GM10266 (cell line): Measurements from ENCODE around the gene PHF19.

ENCODE experiments used
- DNase-seq: peaks from one replicate; pipeline ENCODE4 v3.0.0; 2012; ENCODE audit errors: extremely low spot score
- TF ChIP-seq, protein P1 (sequence below): IDR thresholded peaks from 2 replicates; pipeline ENCODE4 v1.5.1; 2012; ENCODE audit warnings: mild to moderate bottlenecking, low read depth; ENCODE audit not compliant: control insufficient read depth, insufficient read depth; ENCODE audit errors: missing control alignments

PHF19 gene

DNA sequence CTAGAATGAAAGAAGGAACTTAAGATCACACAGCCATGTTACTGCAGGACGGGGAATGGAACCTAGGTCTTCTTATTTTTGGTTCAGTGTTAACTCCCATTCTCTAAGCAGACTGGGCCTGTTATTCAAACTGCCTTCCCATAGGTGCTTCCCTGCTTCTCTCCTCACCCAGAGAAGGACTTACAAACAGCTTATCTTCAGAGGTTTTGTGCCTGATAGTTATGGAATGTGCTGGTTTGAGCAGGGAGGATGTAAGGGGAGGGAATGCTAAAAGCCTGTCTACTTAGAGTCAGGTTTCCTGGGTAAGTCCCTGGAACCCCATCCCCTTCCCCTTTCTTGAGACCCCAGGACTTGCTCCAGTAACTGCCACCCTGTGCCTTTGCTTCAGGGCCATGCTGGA is 30.1 kb downstream of the PHF19 start:
- no peak for DNase-seq
- TF ChIP-seq, protein P1, sequence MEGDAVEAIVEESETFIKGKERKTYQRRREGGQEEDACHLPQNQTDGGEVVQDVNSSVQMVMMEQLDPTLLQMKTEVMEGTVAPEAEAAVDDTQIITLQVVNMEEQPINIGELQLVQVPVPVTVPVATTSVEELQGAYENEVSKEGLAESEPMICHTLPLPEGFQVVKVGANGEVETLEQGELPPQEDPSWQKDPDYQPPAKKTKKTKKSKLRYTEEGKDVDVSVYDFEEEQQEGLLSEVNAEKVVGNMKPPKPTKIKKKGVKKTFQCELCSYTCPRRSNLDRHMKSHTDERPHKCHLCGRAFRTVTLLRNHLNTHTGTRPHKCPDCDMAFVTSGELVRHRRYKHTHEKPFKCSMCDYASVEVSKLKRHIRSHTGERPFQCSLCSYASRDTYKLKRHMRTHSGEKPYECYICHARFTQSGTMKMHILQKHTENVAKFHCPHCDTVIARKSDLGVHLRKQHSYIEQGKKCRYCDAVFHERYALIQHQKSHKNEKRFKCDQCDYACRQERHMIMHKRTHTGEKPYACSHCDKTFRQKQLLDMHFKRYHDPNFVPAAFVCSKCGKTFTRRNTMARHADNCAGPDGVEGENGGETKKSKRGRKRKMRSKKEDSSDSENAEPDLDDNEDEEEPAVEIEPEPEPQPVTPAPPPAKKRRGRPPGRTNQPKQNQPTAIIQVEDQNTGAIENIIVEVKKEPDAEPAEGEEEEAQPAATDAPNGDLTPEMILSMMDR = no peak

DNA sequence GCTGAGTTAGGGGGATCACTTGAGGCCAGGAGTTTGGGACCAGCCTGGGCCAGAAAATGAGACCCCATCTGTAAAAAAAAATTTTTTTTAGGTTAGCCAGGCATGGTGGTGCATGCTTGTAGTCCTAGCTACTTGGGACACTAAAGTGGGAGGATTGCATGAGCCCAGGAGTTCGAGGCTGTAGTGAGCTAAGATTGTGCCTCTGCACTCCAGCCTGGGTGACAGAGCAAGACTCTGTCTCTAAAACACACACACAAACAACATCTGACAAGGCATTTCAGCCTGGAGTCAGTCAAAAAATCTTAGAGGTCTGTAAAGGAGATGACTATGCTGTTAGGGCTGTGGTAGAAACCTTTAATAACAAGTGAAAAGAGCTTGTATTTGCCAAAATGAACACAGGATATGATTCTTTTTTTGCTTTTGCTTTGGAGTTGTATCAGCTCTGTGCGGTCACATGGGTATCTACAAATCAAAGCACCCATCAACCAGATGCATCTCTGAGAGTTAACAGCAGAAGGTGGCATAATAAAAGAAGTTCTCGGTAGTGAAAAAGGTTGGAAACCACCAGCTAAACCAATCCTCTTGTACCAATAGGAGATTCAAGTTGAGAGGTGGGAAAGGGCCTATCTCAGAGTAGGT is 30.6 kb downstream of the PHF19 start:
- TF ChIP-seq, protein P1 = no peak
- DNase-seq = no peak

DNA sequence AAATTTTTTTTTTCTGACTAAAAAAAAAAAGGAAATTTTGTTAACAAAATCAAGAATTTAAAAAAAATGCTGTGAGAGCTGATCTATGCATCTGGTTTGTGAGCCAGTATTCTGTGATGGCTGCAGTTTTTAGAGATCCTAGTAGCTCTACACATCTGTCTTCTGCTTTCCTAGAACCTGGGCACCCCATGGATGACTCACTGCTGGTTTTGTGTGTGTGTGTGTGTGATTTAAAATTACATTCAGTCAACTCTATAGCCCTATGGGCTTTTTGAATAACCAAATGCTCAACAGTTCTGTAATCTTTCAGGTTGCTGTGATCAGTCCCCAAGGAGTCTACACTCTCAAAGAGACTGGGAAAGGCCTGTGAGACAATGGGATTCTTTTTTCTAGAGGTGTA is 31.7 kb downstream of the PHF19 start:
- TF ChIP-seq, protein P1 = no peak
- DNase-seq = no peak

DNA sequence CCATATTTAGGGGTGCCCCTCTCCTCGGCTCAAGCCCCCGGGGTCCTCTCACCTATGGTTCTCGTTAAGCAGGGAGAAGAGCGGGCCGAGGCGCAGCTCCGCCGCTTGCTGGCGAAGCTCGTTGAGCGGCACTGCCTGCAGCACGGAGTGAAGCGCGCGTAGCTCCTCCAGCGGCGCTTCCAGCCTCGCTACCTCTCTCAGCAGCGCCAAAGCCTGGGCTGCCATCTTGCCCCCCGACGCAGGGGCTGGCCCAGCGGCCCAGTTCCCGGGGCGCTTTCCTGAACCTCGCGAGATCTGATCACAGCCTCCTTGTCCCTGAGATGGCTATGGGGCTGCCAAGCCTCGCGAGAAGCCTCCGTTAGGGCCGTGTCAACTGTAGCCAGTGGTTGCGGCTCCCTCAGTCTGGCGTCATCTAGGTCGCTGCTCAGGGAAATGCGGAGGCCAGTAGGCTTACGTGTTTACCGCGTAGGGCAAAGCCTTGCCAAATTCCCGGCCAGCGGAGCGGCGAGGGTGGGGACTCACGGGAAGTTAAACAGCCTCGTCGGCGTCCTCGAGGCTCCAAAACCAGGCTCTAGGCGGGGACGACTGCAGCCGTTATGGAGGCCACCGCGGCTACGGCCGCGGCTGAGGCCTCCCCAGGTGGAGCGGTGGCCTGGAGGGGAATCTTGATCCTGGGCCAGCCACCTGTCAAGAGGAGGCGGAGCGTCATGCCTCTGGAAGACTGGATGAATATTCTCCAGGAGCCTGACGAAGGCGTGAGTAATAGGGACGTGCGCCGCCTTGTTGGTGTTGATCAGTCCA is 34.1 kb downstream of the PHF19 start, which contains the start of gene PSMD5:
Gene PSMD5, minus strand, starts transcription at position 238 of the 801 bp plus-strand sequence. Its CDS starts 13 bp downstream, at position 225.
- peak; percentile 95 for DNase-seq
- TF ChIP-seq, protein P1 = no peak

DNA sequence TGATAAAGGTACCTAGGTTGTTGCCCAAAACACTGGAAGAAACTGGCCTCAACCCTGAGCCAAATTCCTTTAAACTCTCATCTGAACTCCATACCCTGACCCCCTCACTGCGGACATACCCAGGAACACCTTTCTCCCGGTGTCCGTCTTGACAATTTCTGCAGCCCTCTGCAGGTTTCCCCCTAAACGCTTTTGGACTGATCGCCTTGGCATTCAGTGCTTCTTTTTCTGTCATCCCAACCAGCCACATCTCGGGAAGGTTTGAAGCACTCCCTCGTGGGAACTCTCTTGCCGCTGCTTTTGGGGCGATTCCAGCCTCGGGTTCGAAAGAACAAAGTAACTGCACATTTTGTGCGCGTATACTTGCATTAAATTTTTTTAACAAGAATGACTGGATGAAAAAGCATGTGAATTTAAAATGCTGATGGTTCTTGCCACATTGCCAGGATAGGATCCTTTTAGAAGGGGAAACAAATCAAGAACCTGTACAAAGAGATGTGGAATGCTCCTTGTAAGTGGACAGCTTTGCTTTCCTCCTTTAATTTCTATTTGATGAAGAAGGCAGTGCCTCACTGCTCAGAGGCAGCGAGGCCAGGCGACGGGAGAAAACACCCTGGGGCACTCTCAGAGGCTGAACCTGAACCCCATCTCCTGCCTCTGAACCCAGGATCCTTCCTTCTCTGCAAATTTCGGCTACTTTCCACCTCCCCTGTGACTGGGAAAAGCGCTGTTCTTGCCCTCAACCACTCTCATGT is 34.9 kb downstream of the PHF19 start:
- TF ChIP-seq, protein P1 = no peak
- DNase-seq = no peak

DNA sequence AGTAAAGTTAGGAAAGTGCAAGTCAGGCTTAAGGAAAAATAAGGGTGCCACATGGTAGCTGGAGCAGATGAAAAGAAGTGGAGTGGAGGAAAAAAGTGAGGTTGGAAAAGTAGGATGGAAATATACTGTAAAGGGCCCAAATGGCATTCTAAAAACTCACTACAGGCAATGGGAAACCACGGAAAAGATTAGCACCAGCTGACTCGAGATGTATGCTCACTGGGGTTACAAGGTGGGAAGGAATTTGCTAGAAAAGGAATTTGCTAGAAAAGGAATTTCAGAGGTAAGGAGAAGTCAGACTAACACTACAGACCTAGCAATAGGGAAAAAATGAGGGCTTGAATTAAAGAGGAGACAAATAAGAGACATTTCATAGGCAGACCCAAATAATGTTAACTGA is 37.8 kb downstream of the PHF19 start:
- TF ChIP-seq, protein P1 = no peak
- DNase-seq = no peak
